GM20431 (cell line): ENCODE data around the gene EVI5L.
"Not testable (repeated sequence)": the region's sequence is repeated elsewhere in the genome, so short reads cannot be mapped to it uniquely, and the experiment has no call there.

Experiments
- in situ Hi-C: fragments of 300-500 bp; cut with MseI, MboI; formaldehyde crosslinking; loops from one replicate; pipeline ENCODE4 v1.15.0; 2020; ENCODE audit warnings: low sequenced_read_pairs; ENCODE audit not compliant: unreplicated experiment

EVI5L gene

DNA sequence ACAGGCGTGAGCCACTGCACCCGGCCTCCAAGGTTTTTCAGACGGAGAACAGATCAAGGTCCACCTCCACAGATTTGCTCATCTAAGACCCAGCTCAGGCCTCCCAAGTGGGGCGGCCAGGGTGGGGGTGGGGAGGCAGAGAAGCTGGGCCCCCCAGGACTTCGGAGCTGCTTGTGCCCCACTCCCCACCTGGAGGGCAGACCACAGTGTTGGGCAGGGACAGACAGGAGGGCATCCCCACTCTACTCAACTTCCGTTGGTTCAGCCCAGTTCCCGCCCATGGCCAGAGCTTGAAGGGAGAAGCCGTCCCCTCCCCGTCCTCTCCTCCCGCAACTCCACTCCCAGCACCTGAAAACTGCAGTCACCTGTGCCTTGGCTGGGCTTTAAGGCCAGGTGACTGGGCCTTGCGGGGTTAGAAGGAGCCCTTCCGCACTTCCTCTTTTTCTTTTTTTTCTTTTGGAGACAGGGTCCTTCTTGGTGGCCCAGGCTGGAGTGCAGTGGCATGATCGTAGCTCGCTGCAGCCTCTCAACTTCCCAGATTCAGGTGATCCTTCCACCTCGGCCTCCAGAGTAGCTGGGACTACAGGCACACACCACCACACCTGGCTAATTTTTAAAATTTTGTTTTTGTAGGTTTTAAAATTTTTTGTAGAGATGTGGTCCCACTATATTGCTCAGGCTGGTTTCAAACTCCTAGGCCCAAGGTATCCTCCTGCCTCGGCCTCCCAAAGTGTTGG lies 57.6 kb downstream of the EVI5L start:
- in situ Hi-C loops, result no loop called here

GRCh38 chr19:7888145-7888825 lies 58.3 kb downstream of the EVI5L start, which contains the start of gene LRRC8E:
Gene LRRC8E (plus strand): TSS chr19:7888510. CDS start chr19:7895604, 7,094 bp downstream.
- in situ Hi-C loops, result no loop called here

GRCh38 chr19:7888826-7889217 lies 58.8 kb downstream of the EVI5L start:
- in situ Hi-C loops, result no loop called here

- in situ Hi-C loops, result not testable (repeated sequence)
These were observed 63.5 kb downstream of the EVI5L start for GRCh38 chr19:7893362-7894101.

- in situ Hi-C loops, result no loop called here
These were observed 64.7 kb downstream of the EVI5L start for GRCh38 chr19:7894612-7895309.

DNA sequence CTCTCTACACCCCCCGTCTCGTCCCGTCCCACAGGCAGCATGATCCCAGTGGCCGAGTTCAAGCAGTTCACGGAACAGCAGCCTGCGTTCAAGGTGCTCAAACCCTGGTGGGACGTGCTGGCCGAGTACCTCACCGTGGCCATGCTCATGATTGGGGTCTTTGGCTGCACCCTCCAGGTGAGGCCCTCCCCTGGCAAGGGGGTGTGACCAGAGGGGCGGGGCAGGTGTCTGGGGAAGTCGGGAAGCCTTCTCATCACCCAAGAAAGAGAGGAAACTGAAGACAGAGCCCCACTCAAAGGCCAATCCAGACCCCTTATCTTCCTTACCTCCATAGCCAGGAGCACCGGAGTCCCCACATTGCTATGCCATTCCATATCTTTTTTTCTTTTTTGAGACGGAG lies 65.5 kb downstream of the EVI5L start:
- in situ Hi-C loops, result no loop called here

- in situ Hi-C loops, result no loop called here
These were observed 67.3 kb downstream of the EVI5L start for GRCh38 chr19:7897292-7897691.

GRCh38 chr19:7898967-7899366 lies 68.9 kb downstream of the EVI5L start:
- in situ Hi-C loops, result no loop called here

DNA sequence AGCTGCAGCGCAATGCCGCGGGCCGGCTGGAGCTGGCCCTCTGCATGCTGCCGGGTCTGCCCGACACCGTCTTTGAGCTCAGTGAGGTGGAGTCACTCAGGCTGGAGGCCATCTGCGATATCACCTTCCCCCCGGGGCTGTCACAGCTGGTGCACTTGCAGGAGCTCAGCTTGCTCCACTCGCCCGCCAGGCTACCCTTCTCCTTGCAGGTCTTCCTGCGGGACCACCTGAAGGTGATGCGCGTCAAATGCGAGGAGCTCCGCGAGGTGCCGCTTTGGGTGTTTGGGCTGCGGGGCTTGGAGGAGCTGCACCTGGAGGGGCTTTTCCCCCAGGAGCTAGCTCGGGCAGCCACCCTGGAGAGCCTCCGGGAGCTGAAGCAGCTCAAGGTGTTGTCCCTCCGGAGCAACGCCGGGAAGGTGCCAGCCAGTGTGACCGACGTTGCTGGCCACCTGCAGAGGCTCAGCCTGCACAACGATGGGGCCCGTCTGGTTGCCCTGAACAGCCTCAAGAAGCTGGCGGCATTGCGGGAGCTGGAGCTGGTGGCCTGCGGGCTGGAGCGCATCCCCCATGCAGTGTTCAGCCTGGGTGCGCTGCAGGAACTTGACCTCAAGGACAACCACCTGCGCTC lies 69.8 kb downstream of the EVI5L start:
- in situ Hi-C loops, result no loop called here

GRCh38 chr19:7900401-7900870 lies 70.4 kb downstream of the EVI5L start:
- in situ Hi-C loops, result no loop called here

DNA sequence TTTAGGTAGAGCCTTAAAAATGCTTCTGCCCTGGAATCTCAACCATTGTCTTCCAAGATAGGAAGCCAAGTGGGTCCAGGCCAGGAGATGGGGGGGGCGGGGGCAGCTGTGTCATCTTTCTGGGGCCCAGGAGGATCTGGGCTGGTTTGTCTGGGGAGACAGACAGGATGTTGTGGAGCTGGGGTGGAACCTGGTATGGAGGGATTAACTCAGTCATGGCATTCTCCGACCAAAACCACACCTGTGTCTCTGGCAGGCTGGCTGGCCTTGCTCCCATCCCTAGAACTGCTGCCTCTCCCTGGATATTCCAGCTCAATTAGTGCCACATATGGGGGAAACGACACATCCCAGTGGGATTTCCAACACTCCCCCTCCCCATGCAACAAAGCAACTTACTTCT lies 70.9 kb downstream of the EVI5L start:
- in situ Hi-C loops, result no loop called here

DNA sequence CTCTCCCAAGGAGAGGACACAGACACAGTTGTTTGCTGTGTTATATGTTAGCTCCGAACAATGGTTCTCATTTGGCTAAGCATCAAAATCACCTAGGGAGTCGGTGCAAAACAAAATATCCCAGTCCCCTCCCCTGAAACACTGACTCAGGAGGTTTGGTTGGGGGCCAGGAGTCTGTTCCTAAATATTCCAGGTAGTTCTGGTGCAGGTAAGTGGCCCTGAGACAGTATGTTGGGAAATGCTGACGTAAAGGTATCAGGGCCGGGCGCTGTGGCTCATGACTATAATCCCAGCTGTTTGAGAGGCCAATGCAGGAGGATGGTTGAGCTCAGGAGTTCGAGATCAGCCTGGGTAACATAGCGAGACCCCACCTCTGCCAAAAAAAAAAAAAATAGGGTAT lies 71.3 kb downstream of the EVI5L start:
- in situ Hi-C loops, result no loop called here

DNA sequence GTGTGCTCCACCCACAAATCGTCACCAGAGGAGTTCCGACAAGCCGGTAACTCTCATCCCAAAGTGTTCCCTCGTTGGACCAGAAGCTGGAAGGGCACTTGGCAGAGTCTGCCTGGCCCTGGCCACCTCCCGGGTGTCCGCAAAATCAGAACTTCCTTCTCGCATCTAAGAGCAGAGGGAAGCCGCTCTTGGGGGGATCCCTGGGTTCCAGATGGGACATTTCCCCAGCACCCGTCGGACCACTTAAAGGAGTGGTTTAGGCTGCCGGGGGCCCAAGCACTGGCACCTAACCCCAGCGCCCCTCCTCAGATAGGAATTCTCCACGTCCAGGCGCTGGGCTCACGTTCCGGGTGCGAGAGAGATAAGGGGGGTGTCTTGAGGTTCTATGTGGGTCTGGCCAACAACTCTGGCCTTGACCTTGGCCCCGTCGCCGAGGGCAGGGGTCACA lies 72.8 kb downstream of the EVI5L start:
- in situ Hi-C loops, result no loop called here

- in situ Hi-C loops, result no loop called here
These were observed 73.4 kb downstream of the EVI5L start, which contains the start of gene MAP2K7 for GRCh38 chr19:7903244-7904073. Gene MAP2K7 (plus strand): TSS chr19:7903877. CDS start chr19:7903945, 68 bp downstream.

DNA sequence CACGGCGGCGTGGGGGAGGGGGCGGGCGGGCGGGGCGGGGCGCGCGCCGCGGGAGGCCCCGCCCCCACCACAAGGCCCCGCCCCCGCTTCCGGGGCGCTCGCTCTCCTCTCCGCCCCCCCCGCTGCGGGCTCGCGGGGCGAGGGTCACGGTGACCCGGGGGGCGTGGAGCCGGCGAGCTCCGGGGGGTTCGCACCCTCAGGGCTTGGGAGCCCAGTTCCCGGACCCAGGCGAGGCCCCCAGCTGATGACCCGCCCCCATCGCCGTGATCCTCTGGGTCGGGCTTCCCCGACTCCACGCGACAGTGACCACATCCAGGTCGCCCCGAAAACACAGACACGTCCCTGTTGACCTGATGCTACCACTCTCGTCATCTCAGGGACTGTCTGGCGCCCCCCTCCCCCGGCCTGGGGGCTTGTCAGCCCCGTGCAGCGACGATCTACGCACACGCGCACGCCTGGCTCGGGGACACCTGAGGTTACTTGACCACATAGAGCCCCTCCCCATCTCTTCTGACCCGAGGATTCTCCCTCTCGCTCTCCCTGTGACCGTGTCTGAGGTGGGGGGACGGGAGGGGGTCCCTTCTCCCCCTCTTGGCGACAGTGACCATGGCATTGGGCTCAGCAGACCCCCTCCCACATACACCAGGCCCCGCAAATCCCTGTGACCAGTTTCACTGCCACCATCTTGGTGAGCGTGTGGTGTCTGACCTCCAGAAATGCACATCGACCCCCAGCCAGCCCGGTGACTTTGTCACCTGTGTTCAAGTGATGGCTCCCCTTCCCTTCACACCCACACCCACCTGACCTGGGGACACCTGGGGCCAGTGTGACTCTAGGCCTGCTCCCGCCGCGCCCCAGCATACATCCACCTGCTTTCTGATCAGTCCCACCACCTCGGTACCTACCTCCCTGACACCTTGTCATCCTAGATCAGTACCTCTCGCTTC lies 74.3 kb downstream of the EVI5L start:
- in situ Hi-C loops, result no loop called here

DNA sequence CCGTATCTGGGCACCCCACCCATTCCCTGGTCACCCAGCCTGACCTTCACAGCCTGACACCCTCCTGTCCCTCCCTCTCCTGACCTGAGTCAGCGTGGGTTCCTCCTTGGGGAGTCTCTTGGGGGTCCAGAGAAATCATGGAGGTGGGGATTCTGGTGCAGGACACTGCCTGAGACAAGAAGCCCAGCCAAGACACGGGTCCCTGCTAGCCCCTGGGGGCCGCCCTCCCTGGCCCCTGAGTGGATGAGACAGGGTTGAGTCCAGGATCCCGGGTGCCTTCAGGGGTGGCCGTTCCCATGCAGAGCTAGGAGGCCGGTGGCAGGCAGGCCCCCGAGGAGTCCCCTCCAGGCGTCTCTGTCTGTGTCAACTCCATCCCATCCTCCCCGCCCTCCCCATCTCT lies 75.2 kb downstream of the EVI5L start:
- in situ Hi-C loops, result no loop called here

DNA sequence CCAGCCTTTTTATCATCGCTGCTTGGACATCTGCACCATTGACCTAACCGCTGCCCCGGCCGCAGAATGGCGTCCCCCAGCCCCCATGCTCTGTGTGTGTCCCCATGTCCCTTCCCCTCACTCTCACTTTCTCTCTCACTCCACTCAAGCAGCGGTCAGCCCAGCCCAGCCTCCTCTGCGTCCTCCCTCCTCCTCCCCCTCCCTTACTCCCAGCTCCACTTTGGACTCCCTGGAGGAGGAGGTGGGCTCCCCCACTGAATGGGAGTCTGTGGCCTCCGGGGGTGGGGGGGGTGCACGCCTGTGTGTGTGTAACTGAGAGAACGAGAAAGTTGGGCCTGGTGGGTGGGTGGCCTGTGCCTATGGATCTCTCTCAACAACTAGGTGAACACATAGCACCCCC lies 75.8 kb downstream of the EVI5L start:
- in situ Hi-C loops, result no loop called here

- in situ Hi-C loops, result no loop called here
These were observed 77.1 kb downstream of the EVI5L start for GRCh38 chr19:7907122-7907521.
